HG03097 (cell line): ENCODE results near the gene GEMIN2.
"Not testable (repeated sequence)": the region's sequence is repeated elsewhere in the genome, so short reads cannot be mapped to it uniquely, and the experiment has no call there.

Experiments
- ATAC-seq: cut with Tn5 transposase; IDR thresholded peaks from one replicate; pipeline ENCODE4 v1.9.1; 2021; ENCODE audit not compliant: unreplicated experiment, low FRiP score

GEMIN2 gene

DNA sequence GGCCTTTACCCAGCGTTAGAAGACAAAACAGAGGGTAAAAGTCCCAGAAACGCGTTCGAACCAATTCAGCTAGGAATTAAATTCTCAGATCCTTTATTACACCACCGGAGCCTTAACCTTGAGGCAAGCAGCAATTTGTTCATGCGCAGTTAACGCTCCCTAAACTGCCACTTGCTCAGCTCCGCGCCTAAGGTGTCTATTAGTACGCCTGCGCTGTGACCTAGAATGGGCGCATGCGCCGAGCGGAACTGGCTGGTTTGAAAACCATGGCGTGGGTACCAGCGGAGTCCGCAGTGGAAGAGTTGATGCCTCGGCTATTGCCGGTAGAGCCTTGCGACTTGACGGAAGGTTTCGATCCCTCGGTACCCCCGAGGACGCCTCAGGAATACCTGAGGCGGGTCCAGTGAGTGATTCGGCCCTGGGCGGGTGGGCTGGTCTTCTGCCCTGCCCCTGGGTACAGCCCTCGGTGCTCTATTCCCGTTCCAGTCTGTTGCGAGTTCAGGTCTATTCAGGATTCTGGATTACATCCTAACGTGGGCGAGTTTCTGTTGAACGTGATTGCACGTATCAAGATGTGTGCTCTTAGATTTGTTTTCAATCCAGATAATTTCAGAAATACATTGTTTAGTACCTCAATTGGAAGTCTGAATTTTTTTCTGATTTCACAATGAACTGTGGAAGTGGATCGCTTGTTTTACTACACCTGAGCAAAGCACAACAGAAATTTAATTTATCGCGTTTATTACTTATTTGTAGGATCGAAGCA lies at the start of gene GEMIN2:
Gene GEMIN2, plus strand, starts transcription at position 251 of the 766 bp plus-strand sequence. Its CDS starts 16 bp downstream, at position 267.
- peak; percentile 95 for ATAC-seq

GRCh38 chr14:39069169-39069805 lies 44.8 kb upstream of the GEMIN2 start:
- not testable (repeated sequence) for ATAC-seq

GRCh38 chr14:39069923-39070322 lies 44.2 kb upstream of the GEMIN2 start:
- no peak for ATAC-seq

DNA sequence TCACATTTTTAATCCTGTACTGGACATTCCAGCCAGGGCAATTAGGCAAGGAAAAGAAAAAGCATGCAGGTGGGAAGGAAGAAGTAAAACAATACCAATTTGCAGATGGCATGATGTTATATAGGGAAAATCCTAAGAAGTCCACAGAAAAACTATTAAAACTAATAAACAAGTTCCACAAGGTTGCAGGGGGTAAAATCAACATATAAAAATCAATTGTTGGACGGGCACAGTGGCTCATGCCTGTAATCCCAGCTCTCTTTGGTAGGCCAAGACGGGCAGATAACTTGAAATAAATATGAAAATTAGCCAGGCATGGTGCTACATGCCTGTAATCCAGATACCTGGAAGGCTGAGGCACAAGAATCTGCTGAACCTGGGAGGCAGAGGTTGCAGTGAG lies 43.0 kb upstream of the GEMIN2 start:
- no peak for ATAC-seq

- no peak for ATAC-seq
Observed at GRCh38 chr14:39080886-39081285, 33.2 kb upstream of the GEMIN2 start.

GRCh38 chr14:39083127-39083526 lies 31.0 kb upstream of the GEMIN2 start:
- no peak for ATAC-seq

GRCh38 chr14:39085933-39086332 lies 28.2 kb upstream of the GEMIN2 start:
- ATAC-seq, result no peak

GRCh38 chr14:39087493-39087892 lies 26.6 kb upstream of the GEMIN2 start:
- ATAC-seq, result no peak

- ATAC-seq, result no peak
Observed at GRCh38 chr14:39090548-39091111, 23.5 kb upstream of the GEMIN2 start.

GRCh38 chr14:39091716-39092115 lies 22.4 kb upstream of the GEMIN2 start:
- ATAC-seq, result no peak

- ATAC-seq, result no peak
Observed at GRCh38 chr14:39094515-39094914, 19.6 kb upstream of the GEMIN2 start.

DNA sequence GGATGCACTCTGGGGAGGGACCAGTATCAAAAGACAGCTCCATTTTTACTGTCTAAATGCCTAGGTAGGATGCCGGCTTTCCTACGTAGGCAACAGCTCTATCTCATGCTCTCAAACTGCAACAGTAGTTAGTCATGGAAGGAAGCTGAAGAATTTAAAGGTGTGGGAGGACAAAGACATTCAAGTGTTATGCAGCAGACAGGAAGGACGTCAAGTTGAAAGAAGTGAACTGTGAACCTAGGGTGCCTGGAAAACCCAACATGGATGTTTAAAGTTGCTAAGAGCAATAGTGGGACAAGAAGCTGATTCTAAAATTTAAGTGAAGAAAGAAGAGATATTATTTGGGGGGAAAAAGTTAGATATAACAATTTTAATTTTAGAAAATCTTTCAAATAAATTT lies 17.0 kb upstream of the GEMIN2 start:
- no peak for ATAC-seq

- ATAC-seq, result not testable (repeated sequence)
Observed at GRCh38 chr14:39099215-39099614, 14.9 kb upstream of the GEMIN2 start.

GRCh38 chr14:39099748-39100147 lies 14.4 kb upstream of the GEMIN2 start:
- ATAC-seq, result no peak

GRCh38 chr14:39102265-39102968 lies 11.7 kb upstream of the GEMIN2 start:
- ATAC-seq, result no peak

DNA sequence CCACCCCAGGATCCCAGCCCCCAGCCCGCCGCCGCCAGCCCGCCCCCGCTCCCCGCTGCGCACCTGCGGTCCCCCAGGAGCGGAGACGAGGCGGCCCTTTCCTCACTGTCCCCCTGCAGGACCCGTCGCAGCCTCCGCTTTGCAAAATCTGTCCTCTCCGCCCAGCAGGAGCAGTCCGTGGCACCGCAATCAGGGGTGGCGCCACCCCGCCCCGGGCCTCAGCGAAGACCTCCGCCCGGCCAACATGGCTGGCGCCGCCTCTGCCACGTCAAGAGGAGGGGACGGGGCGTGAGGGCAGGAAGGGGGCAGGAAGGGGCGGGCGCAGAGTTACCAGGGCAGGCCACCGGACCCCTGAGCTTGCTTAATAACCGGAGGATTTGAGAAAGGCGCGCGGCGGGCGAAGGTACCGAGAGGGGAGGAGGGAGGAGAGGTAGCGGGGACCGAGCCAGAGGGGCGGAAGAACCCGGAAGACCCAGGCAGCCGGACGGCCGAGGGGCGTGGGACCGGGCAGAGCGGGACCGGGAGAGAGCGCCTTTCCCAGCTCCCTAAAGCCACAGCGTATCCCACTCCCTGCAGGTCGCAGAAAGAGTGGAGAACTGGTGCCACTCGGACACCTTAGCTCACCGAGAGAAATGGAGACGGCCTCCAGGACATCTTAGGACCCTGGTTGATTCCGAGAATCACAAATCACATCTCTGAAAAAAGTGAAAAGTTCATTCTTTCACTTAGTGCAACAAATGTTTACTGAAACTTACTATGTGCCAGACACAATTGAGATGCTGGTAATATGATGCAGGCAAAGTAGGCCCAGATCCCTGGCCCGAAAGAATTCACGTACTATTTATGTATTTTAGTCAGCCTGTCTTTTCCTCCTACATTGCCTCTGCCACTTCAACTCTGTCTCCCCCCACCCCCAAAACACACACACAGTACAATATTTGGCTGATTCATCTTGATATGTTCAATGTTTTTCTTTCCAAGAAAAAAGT lies 10.9 kb upstream of the GEMIN2 start, which contains the start of gene SEC23A:
Gene SEC23A, minus strand, starts transcription at position 267 of the 989 bp plus-strand sequence. CDS start 7,117 bp downstream, outside the sequence.
- peak; percentile 93 for ATAC-seq

GRCh38 chr14:39104078-39104801 lies 9.9 kb upstream of the GEMIN2 start:
- not testable (repeated sequence) for ATAC-seq

DNA sequence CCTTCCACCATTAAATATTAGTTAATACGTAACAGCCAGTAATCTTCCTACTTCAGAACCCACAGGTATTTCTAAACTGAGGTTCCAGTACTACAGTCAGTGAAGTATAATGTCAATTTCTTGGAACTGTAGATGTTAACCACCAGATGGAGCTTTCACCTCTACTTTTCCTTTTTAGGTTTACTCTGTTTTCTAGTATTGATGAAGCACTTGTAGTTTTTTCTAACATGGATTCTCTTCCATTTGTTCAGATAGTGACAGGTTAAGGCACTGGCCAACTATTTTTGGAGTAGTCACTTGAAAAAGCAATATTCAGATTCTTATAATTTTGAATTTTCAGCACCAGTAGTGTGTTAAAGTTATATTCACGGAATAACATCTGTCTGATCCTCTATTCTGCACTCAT lies 6.5 kb upstream of the GEMIN2 start:
- ATAC-seq, result no peak

GRCh38 chr14:39108791-39109190 lies 5.3 kb upstream of the GEMIN2 start:
- ATAC-seq, result no peak
